HUDEP-2 (cell line): ENCODE results near the gene DCLK1.

ENCODE experiments used
- DNase-seq, 76 experiments: peaks; one replicate each; lab custom pipeline; 2025; ENCODE audit not compliant: unreplicated experiment in 76 of 76; lab: John Stamatoyannopoulos, UW

The DCLK1 gene

DNA sequence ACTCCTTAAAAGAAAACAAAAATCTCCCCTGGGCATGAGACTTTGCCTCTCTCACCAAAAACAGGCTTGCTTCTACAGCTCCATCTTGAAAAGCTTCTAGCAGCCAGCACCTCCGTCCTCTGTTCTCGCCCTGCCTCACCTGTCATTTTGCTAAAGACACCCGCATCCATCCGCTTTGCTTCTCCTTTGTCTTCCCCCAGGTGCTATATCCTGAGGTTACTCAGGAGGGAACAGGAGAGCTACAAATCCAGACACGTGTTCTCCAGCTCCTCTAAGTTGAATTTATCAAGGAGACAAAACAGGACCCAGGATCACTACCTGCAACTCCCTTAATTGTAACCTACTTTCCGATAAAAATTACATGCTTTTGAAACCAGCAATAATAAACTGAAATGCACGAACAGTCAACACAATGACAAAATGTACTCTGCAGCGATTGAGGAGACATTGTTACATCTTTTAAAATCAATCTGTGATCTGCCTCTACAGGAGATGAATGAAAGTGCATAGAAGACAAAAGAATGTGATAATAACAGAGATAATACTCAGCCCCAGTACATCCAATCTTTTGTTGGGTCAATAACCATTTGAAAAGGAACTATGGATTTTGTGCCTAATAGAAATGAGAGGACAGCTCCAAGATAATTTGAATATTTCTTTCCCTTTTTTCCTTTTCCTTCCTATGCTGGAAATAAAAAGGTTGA lies 221.2 kb downstream of the DCLK1 start:
- no peak for DNase-seq

GRCh38 chr13:35909091-35909490 lies 222.1 kb downstream of the DCLK1 start:
- DNase-seq: no peak

- no peak for DNase-seq
Measured at GRCh38 chr13:35908226-35908625, 223.0 kb downstream of the DCLK1 start.

DNA sequence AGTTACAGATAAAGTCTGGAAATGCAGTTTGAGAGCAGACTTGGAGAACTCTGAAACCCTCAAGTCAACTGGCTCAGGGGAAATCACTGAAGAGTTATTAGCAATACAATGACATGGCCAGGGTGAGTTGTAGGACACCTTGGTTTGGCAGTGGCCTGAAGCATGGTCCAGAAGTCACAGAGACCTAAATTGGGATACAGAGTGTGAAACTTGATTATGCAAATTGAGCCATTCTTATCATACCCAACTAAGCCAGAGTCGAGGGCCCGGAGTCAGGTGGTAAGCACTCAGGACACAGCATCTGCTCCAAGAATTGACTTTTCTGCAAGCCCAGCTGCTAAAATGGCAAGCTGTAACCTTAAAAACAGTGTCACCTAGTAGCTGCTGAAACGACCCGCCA lies 224.5 kb downstream of the DCLK1 start:
- DNase-seq: no peak

GRCh38 chr13:35903075-35903474 lies 228.1 kb downstream of the DCLK1 start:
- no peak for DNase-seq

DNA sequence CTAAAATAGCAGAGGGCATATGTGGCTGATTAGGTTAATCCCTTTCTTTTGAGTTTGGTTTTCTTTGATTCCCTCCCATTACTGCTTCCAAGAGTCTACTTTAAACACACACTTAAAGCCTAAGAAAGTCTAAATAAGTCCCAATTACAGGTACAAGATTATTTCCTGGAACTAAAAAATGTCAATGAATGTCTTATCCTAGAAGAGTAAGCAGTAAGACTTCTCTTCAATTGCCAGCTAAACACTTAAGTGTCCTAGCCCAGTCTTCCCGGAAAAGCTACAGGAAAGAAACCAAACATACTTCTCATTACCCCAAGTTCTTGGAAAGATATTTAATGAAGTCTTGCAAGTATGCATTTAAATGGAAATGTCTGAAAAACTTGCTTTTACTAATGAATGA lies 233.1 kb downstream of the DCLK1 start:
- DNase-seq: no peak

GRCh38 chr13:35894636-35895035 lies 236.5 kb downstream of the DCLK1 start:
- DNase-seq: no peak

GRCh38 chr13:35892837-35893814 lies 238.1 kb downstream of the DCLK1 start:
- no peak for DNase-seq

DNA sequence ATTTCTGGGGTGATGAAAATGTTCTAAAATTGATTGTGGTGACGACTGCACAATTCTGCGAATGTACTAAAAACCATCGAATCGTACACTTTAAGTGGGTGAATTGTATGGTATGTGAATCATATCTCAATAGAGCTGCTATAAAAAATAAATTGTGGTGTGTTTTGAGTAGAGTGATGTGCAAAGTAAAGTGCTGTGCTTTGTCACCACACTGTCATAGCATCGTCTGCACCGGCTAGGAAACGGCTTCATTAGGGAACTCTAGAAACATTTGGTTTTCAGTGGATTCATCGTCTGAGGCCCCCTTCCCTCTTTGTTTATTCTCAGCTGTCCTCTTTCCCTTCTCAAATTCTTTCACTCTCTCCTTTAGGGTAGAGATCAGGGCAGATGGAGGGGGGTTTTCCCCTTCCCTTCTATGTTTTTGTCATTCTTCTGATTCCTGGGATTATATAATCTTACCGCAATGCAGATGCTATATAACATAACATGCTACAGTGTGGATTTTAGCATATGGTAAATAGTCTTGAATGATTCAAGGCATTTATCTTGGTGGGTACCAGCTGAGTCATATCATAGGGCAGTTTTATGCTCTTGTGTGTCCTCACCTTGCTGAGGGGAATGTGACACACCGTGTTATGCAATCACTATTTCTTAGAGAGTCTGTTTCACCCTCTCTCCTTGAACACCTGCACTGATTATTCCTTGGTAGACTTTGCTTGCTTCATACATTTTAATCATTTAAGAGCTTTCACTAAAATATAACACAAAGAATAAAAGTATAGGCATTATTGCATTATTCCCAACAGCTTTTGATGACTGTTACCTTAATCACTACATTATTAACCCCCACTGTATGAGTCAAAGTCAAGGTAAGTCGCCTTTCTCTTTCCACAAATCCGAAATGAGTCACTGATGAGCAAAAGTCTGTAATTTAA lies 239.4 kb downstream of the DCLK1 start:
- no peak for DNase-seq

- DNase-seq: no peak
Measured at GRCh38 chr13:35889560-35889959, 241.6 kb downstream of the DCLK1 start.

DNA sequence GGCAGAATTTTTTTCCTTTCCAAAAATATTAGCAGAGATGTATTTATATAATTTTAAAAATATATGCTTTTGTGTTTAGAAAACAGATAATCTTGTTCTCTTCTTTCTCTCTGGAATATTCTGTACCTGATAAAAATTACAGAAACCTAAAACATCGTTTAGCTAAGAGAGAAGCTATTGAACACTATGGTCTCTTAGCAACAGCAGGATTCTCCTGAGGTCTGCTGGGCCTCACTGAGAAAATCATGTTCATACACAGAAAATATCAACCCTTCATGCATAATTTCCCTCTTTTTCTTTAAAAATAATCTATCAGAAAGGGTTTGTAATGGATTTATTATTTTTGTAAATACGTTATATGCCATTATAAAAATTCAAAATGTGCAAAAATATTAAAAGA lies 242.2 kb downstream of the DCLK1 start:
- no peak for DNase-seq

DNA sequence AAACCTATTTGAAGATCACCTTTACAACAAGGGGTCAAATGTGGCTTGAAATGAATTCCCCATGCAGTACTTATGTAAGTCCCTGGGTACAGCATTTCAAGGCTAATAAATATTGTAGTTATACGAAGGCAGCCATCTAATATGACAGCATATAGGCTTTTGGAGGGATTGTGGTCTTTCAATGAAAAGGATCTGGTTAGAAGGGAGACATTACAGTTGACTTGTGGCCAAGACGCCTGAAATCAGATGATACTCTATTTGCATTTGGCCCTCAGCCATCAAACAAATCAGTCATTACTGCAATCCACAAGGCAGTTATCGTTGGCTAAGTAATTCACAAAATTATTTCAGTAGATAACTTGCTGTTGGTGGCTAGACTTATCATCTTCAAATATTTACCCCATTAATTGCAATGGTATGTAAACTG lies 242.7 kb downstream of the DCLK1 start:
- DNase-seq: no peak

- DNase-seq: no peak
Measured at GRCh38 chr13:35887115-35887666, 244.0 kb downstream of the DCLK1 start.

- DNase-seq: no peak
Measured at GRCh38 chr13:35886332-35887114, 244.7 kb downstream of the DCLK1 start.

- DNase-seq: no peak
Measured at GRCh38 chr13:35884211-35884760, 246.9 kb downstream of the DCLK1 start.

GRCh38 chr13:35882722-35883497 lies 248.3 kb downstream of the DCLK1 start:
- DNase-seq: no peak

DNA sequence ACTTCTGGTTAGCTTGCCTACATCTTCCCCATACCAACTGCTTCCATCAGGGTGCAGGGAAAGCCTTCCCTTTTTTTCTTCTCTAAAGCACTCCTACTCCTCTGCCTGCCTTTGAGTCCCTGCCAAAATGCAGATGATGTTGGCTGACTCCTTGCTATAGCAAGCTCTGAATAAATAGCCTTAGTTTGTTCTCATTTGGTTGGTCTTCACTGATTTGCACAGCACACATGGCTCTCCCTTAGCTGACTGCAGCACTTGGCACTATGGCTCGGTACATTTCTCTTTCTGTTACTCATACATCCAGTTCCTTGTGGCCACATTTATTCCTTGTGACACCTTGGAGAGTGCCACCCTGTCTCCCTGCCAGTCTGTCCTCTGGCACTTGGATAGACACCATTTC lies 249.8 kb downstream of the DCLK1 start:
- DNase-seq: no peak

DNA sequence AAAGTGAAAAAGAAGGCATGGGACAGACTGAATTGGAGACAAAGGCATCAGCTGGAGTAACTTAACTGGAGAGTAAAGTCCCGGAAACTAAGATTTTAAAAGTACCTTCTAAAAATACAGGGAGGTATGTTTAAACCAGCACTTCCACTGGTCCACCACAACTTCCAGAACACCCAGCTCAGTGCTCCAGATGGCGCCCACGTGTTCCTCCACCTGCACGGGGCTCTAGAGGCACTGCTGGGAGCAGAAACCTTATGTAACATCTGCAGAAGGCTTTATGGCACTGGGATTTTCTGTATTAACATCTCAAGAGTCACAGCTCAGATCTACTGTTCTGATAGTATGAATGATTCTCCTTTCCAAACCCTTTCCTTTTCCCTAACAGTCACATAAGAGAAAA lies 252.1 kb downstream of the DCLK1 start:
- DNase-seq: no peak

DNA sequence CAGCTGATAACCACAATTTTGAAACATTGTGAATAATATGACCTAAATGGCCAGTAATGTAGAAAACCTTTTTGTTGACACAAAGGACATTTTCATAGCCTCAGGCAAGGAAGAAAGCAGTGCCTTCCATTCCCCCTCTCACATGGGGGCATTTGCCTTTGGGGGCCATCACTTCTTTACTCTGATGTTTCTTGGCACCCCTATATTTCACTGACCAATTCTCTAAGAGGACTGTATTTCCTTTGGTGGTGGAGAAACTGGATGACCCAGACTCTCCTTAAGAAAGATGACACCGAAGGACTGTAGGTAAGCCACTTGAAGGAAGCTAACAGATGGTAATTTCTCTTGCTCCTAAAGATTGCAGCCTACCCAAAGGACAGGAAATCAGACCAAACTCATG lies 254.6 kb downstream of the DCLK1 start:
- DNase-seq: no peak
